Peyer's patch (tissue), 4 donors: Measurements from ENCODE around the gene STYK1.

Experiments used
- POLR2A ChIP-seq, 2 donors: fragments of 450-650 bp; IDR thresholded peaks; one replicate each; pipeline ENCODE4 v1.5.1; 2017; ENCODE audit warnings: antibody characterized with exemption in 2 of 2, mild to moderate bottlenecking in 2 of 2, moderate library complexity in 2 of 2
- TF ChIP-seq, protein P1 (sequence below), 6 experiments: fragments of 450-650 bp in 4 of 6; fragments of 200-600 bp in 2 of 6; sonication (generic) in 1 of 6; IDR thresholded peaks; one replicate each; pipeline ENCODE4 v1.5.1; 2017 to 2019; ENCODE audit warnings: antibody characterized with exemption in 6 of 6, mild to moderate bottlenecking in 3 of 6, moderate library complexity in 1 of 6

DNA sequence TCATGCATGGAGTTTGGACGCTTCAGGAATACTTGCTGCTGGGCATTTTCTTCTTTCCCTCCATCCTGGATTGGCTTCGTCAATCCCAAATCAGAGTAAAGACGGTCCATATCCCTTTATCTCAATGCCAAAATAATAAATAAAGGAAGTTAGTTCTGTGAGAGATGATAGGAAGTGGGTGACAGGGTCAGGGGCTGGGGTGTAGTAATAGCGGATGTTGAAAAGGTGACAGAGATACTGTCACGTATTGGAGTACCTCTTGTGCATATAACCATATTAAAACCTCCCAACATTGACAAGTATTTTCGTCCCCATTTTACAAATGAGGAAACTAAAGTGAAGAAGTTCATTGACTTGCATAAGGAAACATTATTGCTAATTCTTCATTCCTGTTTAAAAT, 72.9 kb downstream of the STYK1 start:
- TF ChIP-seq, protein P1, sequence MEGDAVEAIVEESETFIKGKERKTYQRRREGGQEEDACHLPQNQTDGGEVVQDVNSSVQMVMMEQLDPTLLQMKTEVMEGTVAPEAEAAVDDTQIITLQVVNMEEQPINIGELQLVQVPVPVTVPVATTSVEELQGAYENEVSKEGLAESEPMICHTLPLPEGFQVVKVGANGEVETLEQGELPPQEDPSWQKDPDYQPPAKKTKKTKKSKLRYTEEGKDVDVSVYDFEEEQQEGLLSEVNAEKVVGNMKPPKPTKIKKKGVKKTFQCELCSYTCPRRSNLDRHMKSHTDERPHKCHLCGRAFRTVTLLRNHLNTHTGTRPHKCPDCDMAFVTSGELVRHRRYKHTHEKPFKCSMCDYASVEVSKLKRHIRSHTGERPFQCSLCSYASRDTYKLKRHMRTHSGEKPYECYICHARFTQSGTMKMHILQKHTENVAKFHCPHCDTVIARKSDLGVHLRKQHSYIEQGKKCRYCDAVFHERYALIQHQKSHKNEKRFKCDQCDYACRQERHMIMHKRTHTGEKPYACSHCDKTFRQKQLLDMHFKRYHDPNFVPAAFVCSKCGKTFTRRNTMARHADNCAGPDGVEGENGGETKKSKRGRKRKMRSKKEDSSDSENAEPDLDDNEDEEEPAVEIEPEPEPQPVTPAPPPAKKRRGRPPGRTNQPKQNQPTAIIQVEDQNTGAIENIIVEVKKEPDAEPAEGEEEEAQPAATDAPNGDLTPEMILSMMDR (IDR thresholded peaks at IDR 0.05) = no peak
- no peak for TF ChIP-seq POLR2A (IDR thresholded peaks at IDR 0.05)
